Liver (tissue), 9 donors: ENCODE measurements around the gene SF3B6. TPM values are rescaled to one million over a fixed set of nuclear protein-coding genes. Genes with fewer than 3 reads are reported as not detected.

Experiments
- DNase-seq: peaks from one replicate; pipeline ENCODE4 v3.0.0-alpha.2; 2017; ENCODE audit warnings: low spot score
- H3K27ac ChIP-seq, 2 donors: one replicate each; pipeline ENCODE4 v1.7.0; 2013; ENCODE audit warnings: inconsistent platforms in 2 of 2, low read length in 2 of 2, control low read depth in 1 of 2, low read depth in 1 of 2, mild to moderate bottlenecking in 1 of 2
- H3K27me3 ChIP-seq, 4 donors: one replicate each; pipeline versions ENCODE4 v1.6.1 to v1.7.0; 2013; ENCODE audit warnings: low read length in 3 of 4, inconsistent platforms in 1 of 4, mild to moderate bottlenecking in 1 of 4, moderate library complexity in 1 of 4; ENCODE audit not compliant: control insufficient read depth in 4 of 4, insufficient read depth in 4 of 4
- H3K36me3 ChIP-seq, 4 donors: one replicate each; pipeline versions ENCODE4 v1.6.1 to v1.7.0; 2013; ENCODE audit warnings: low read length in 3 of 4, mild to moderate bottlenecking in 3 of 4, low read depth in 1 of 4, moderate library complexity in 1 of 4; ENCODE audit not compliant: control insufficient read depth in 4 of 4, insufficient read depth in 3 of 4
- H3K4me1 ChIP-seq, 4 donors: one replicate each; pipeline versions ENCODE4 v1.6.1 to v1.7.0; 2013; ENCODE audit warnings: low read length in 3 of 4, mild to moderate bottlenecking in 3 of 4, moderate library complexity in 1 of 4; ENCODE audit not compliant: control insufficient read depth in 4 of 4, insufficient read depth in 4 of 4
- H3K4me3 ChIP-seq, 3 donors: one replicate each; pipeline versions ENCODE4 v1.6.1 to v1.7.0; 2013; ENCODE audit warnings: low read length in 3 of 3, control low read depth in 1 of 3, low read depth in 1 of 3, mild to moderate bottlenecking in 1 of 3
- H3K9ac ChIP-seq, 2 donors: one replicate each; pipeline ENCODE4 v1.7.0; 2013; ENCODE audit warnings: low read length in 2 of 2, mild to moderate bottlenecking in 2 of 2, moderate library complexity in 2 of 2, control low read depth in 1 of 2, low read depth in 1 of 2
- H3K9me3 ChIP-seq, 4 donors: one replicate each; pipeline versions ENCODE4 v1.6.1 to v1.7.0; 2013; ENCODE audit warnings: low read length in 3 of 4; ENCODE audit not compliant: control insufficient read depth in 4 of 4
- CTCF ChIP-seq: fragments of 150-350 bp; IDR thresholded peaks from 2 replicates; pipeline ENCODE4 v1.5.1; 2017; ENCODE audit warnings: improper control_type of control experiment, low read depth, low read length; ENCODE audit not compliant: missing input control
- EGR1 ChIP-seq, 2 donors: IDR thresholded peaks; 2 replicates each; pipeline ENCODE4 v1.6.1; 2016 to 2018; ENCODE audit warnings: antibody characterized with exemption in 2 of 2, low read depth in 2 of 2
- FOXA1 ChIP-seq: IDR thresholded peaks from 2 replicates; pipeline ENCODE4 v1.6.1; 2016; ENCODE audit warnings: antibody characterized with exemption
- FOXA2 ChIP-seq: IDR thresholded peaks from 2 replicates; pipeline ENCODE4 v1.6.1; 2016; ENCODE audit warnings: antibody characterized with exemption
- GABPA ChIP-seq, 2 donors: IDR thresholded peaks in 1 of 2; conservative IDR thresholded peaks in 1 of 2; 2 replicates each; pipeline ENCODE4 v1.6.1; 2016; ENCODE audit warnings: antibody characterized with exemption in 2 of 2, mild to moderate bottlenecking in 1 of 2, moderate library complexity in 1 of 2
- HNF4A ChIP-seq, 2 donors: conservative IDR thresholded peaks; 2 replicates each; pipeline ENCODE4 v1.6.1; 2016; ENCODE audit warnings: antibody characterized with exemption in 2 of 2, mild to moderate bottlenecking in 2 of 2
- HNF4G ChIP-seq: IDR thresholded peaks from 2 replicates; pipeline ENCODE4 v1.6.1; 2016; ENCODE audit warnings: antibody characterized with exemption
- JUND ChIP-seq, 2 donors: IDR thresholded peaks; 2 replicates each; pipeline ENCODE4 v1.6.1; 2016; ENCODE audit warnings: antibody characterized with exemption in 2 of 2
- MAX ChIP-seq: IDR thresholded peaks from 2 replicates; pipeline ENCODE4 v1.6.1; 2016; ENCODE audit warnings: antibody characterized with exemption
- NR2F2 ChIP-seq: IDR thresholded peaks from 2 replicates; pipeline ENCODE4 v1.6.1; 2016; ENCODE audit warnings: antibody characterized with exemption
- RAD21 ChIP-seq, 2 donors: IDR thresholded peaks; 2 replicates each; pipeline ENCODE4 v1.6.1; 2016; ENCODE audit warnings: antibody characterized with exemption in 2 of 2, mild to moderate bottlenecking in 2 of 2
- REST ChIP-seq: IDR thresholded peaks from 2 replicates; pipeline ENCODE4 v1.6.1; 2016; ENCODE audit warnings: antibody characterized with exemption, mild to moderate bottlenecking
- RXRA ChIP-seq, 2 donors: IDR thresholded peaks; 2 replicates each; pipeline ENCODE4 v1.6.1; 2017 to 2018; ENCODE audit warnings: antibody characterized with exemption in 2 of 2, mild to moderate bottlenecking in 1 of 2
- SP1 ChIP-seq: IDR thresholded peaks from 2 replicates; pipeline ENCODE4 v1.6.1; 2018; ENCODE audit warnings: antibody characterized with exemption, mild to moderate bottlenecking
- TAF1 ChIP-seq: conservative IDR thresholded peaks from 2 replicates; pipeline ENCODE4 v1.6.1; 2016; ENCODE audit warnings: antibody characterized with exemption, mild to moderate bottlenecking
- YY1 ChIP-seq: IDR thresholded peaks from 2 replicates; pipeline ENCODE4 v1.6.1; 2016; ENCODE audit warnings: antibody characterized with exemption, mild to moderate bottlenecking
- WGBS: extraction: QIAGEN DNeasy Blood & Tissue Kit; methylation state at CpG from one replicate; pipeline ENCODE4 v1.1.7; 2013; 5-methylcytosine and 5-hydroxymethylcytosine counted together
- polyA plus RNA-seq, 2 donors: library from polyadenylated mRNA; stranded (reverse) in 1 of 2; unstranded in 1 of 2; fragments of 200-250 nt in 1 of 2; fragments of >200 nt in 1 of 2; fragmentation: Nextera tagmentation in 1 of 2; extraction: Ambion mirVana in 1 of 2; gene quantifications; one replicate each; pipeline versions ENCODE4 v1.2.1 to v1.2.3, GENCODE V29; 2013 to 2015
- total RNA-seq, 2 donors: library from RNA; depleted of rRNA; stranded (reverse); fragments of >200 nt; gene quantifications; one replicate each; pipeline ENCODE4 v1.2.3, GENCODE V29; 2014
- TF ChIP-seq, protein P1 (sequence below): IDR thresholded peaks from 2 replicates; pipeline ENCODE4 v1.6.1; 2016; ENCODE audit warnings: antibody characterized with exemption
- TF ChIP-seq, protein P2 (sequence below): IDR thresholded peaks from 2 replicates; pipeline ENCODE4 v1.6.1; 2016; ENCODE audit warnings: antibody characterized with exemption
- donor health status: healthy.
- donor health status: healthy.
- donor health status: healthy.
- donor health status: healthy.
- donor health status: healthy.

The SF3B6 gene
- total and polyA plus RNA-seq, 4 donors, result 31.0 to 104 (median 75.6) TPM

DNA sequence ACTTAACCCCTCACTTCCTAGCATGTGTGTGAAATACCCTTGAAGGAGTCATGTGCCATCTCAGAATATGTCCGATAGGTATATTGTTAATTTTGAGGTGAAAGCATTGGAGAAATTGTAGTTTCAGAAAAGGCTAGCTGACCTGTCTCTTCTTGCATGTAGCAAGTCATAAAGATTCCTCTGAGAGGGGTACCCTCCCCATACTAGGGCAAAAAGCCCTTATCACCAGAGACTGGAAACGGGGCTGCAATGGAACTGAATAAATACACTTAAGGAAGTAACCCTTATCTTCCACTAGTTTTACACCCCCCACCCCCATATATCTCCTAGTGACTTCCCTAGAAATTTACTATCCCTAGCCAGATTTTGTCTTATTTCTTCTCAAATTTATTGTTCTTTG, 1.8 kb upstream of the SF3B6 start:
- Histone ChIP-seq H3K4me3 (no peak overlapping the region), H3K36me3 (peaks cover 0 to 9% (median 4%) of the 10 kb centered on the region in 4 donors), H3K4me1 (peaks cover 1 to 25% (median 9%) of the 10 kb centered on the region in 4 donors), H3K9me3 (no peaks in the 10 kb centered on the region), H3K27me3 (no peaks in the 10 kb centered on the region), H3K27ac (peak overlapping the region in 1 of 2 donors; percentile 74), H3K9ac (no peak overlapping the region)
- DNase-seq, result no peak
- 79% methylated on average over 2 of the region's 2 CpGs for WGBS
- TF ChIP-seq RAD21 (IDR thresholded peaks at IDR 0.05), result no peak
- no peak for TF ChIP-seq HNF4A (conservative IDR thresholded peaks at IDR 0.05)
- no peak for TF ChIP-seq TAF1
- no peak for TF ChIP-seq GABPA (IDR thresholded peaks at IDR 0.05 in 1 of 2, conservative IDR thresholded peaks at IDR 0.05 in 1 of 2)
- no peak for TF ChIP-seq CTCF
- TF ChIP-seq FOXA1, result no peak

DNA sequence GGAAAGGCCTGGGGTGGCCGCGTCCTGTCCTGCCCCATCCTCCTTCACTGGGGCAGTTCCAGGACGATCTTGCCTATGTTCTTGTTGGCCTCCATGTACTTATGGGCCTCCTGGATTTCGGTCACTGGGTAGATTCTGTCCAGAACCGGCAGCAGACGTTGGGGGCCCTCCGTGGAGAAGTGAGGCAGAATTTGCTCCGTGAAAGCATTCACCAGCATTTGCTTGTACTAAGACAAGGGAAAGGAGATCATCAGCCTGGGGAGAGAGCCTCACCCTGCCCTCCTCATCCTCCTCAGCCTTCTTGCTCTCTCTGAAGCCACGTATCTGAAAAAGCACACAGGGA, 1.4 kb upstream of the SF3B6 start:
- no peak overlapping the region for H3K9ac ChIP-seq
- DNase-seq, result peak; percentile 46
- WGBS, result 47% methylated on average over 9 of the region's 9 CpGs
- peak overlapping the region in 1 of 3 donors; percentile 55 for H3K4me3 ChIP-seq
- peaks cover 0 to 13% (median 8%) of the 10 kb centered on the region in 4 donors for H3K36me3 ChIP-seq
- TF ChIP-seq CTCF, result no peak
- TF ChIP-seq FOXA2, result no peak
- no peak for TF ChIP-seq MAX
- TF ChIP-seq REST, result no peak
- TF ChIP-seq JUND (IDR thresholded peaks at IDR 0.05), result no peak
- TF ChIP-seq, protein P1, sequence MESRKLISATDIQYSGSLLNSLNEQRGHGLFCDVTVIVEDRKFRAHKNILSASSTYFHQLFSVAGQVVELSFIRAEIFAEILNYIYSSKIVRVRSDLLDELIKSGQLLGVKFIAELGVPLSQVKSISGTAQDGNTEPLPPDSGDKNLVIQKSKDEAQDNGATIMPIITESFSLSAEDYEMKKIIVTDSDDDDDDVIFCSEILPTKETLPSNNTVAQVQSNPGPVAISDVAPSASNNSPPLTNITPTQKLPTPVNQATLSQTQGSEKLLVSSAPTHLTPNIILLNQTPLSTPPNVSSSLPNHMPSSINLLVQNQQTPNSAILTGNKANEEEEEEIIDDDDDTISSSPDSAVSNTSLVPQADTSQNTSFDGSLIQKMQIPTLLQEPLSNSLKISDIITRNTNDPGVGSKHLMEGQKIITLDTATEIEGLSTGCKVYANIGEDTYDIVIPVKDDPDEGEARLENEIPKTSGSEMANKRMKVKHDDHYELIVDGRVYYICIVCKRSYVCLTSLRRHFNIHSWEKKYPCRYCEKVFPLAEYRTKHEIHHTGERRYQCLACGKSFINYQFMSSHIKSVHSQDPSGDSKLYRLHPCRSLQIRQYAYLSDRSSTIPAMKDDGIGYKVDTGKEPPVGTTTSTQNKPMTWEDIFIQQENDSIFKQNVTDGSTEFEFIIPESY, result no peak
- no peak for TF ChIP-seq TAF1
- no peak for TF ChIP-seq YY1
- TF ChIP-seq HNF4G, result no peak
- no peak for TF ChIP-seq HNF4A (conservative IDR thresholded peaks at IDR 0.05)
- TF ChIP-seq NR2F2, result no peak
- TF ChIP-seq, protein P2, sequence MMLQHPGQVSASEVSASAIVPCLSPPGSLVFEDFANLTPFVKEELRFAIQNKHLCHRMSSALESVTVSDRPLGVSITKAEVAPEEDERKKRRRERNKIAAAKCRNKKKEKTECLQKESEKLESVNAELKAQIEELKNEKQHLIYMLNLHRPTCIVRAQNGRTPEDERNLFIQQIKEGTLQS, result no peak
- TF ChIP-seq RXRA (IDR thresholded peaks at IDR 0.05), result no peak
- no peak for TF ChIP-seq EGR1 (IDR thresholded peaks at IDR 0.05; ENCODE audit: low read depth in 2 of 2)
- no peak for TF ChIP-seq SP1
- TF ChIP-seq GABPA (IDR thresholded peaks at IDR 0.05 in 1 of 2, conservative IDR thresholded peaks at IDR 0.05 in 1 of 2), result no peak
- H3K27me3 ChIP-seq, result no peaks in the 10 kb centered on the region
- no peaks in the 10 kb centered on the region for H3K9me3 ChIP-seq
- H3K27ac ChIP-seq, result peak overlapping the region; percentile 74 to 86
- H3K4me1 ChIP-seq, result peaks cover 1 to 25% (median 9%) of the 10 kb centered on the region in 4 donors
